Fibroblast of skin of scalp (primary cell): ENCODE data around the gene ANKDD1A.

Experiments
- DNase-seq: peaks from one replicate; pipeline ENCODE4 v3.0.0-alpha.2; 2013

The ANKDD1A gene

GRCh38 chr15:64895285-64896065 lies 16.2 kb upstream of the ANKDD1A start:
- DNase-seq, result peak; percentile 37

- no peak for DNase-seq
Measured at GRCh38 chr15:64896371-64897069, 15.2 kb upstream of the ANKDD1A start.

- DNase-seq, result peak; percentile 74
Measured at GRCh38 chr15:64897345-64897985, 14.2 kb upstream of the ANKDD1A start.

- no peak for DNase-seq
Measured at GRCh38 chr15:64898406-64898805, 13.3 kb upstream of the ANKDD1A start.

- DNase-seq, result no peak
Measured at GRCh38 chr15:64901141-64901540, 10.6 kb upstream of the ANKDD1A start.

GRCh38 chr15:64901914-64902313 lies 9.8 kb upstream of the ANKDD1A start:
- no peak for DNase-seq

GRCh38 chr15:64902863-64903262 lies 8.8 kb upstream of the ANKDD1A start:
- no peak for DNase-seq

GRCh38 chr15:64903326-64903950 lies 8.3 kb upstream of the ANKDD1A start:
- DNase-seq, result no peak

GRCh38 chr15:64904189-64904588 lies 7.5 kb upstream of the ANKDD1A start:
- no peak for DNase-seq

- peak; percentile 80 for DNase-seq
Measured at GRCh38 chr15:64905119-64905831, 6.4 kb upstream of the ANKDD1A start.

- no peak for DNase-seq
Measured at GRCh38 chr15:64905941-64906340, 5.8 kb upstream of the ANKDD1A start.

GRCh38 chr15:64906402-64906801 lies 5.3 kb upstream of the ANKDD1A start:
- DNase-seq, result no peak

- no peak for DNase-seq
Measured at GRCh38 chr15:64907991-64908390, 3.7 kb upstream of the ANKDD1A start.

- no peak for DNase-seq
Measured at GRCh38 chr15:64909546-64909945, 2.2 kb upstream of the ANKDD1A start.

GRCh38 chr15:64912379-64913325 lies 950 bp downstream of the ANKDD1A start:
- no peak for DNase-seq

GRCh38 chr15:64915518-64916227 lies 4.0 kb downstream of the ANKDD1A start:
- DNase-seq, result no peak

- no peak for DNase-seq
Measured at GRCh38 chr15:64916365-64916764, 4.7 kb downstream of the ANKDD1A start.

- no peak for DNase-seq
Measured at GRCh38 chr15:64917211-64917610, 5.5 kb downstream of the ANKDD1A start.

GRCh38 chr15:64919721-64920120 lies 8.0 kb downstream of the ANKDD1A start:
- DNase-seq, result no peak

- no peak for DNase-seq
Measured at GRCh38 chr15:64921711-64922110, 10.0 kb downstream of the ANKDD1A start.

GRCh38 chr15:64923546-64923945 lies 11.8 kb downstream of the ANKDD1A start:
- no peak for DNase-seq
